Coronary artery (tissue), 2 donors: ENCODE measurements around the gene STK36.

Source experiments
- DNase-seq: peaks from one replicate; pipeline ENCODE4 v3.0.0-alpha.2; 2017; ENCODE audit warnings: low spot score
- H3K27ac ChIP-seq, 2 donors: fragments of 200-600 bp; sonication (generic); one replicate each; pipeline ENCODE4 v1.5.1; 2016 to 2019
- H3K4me3 ChIP-seq: fragments of 200-600 bp; sonication (generic); 2 replicates; pipeline ENCODE4 v1.5.1; 2016; ENCODE audit warnings: mild to moderate bottlenecking, moderate library complexity
- CTCF ChIP-seq: fragments of 200-600 bp; sonication (generic); IDR thresholded peaks from one replicate; pipeline ENCODE4 v1.5.1; 2019; ENCODE audit warnings: antibody characterized with exemption

STK36 gene

GRCh38 chr2:218659988-218660358, 11.9 kb upstream of the STK36 start:
- DNase-seq: no peak
- Histone ChIP-seq H3K27ac (peak overlapping the region in 1 of 2 donors; percentile 80), H3K4me3 (peak overlapping the region; percentile 91)
- no peak for TF ChIP-seq CTCF

- H3K27ac ChIP-seq: no peak overlapping the region
- H3K4me3 ChIP-seq: no peak overlapping the region
- no peak for TF ChIP-seq CTCF
- DNase-seq: no peak
Measured at GRCh38 chr2:218662377-218662776, 9.5 kb upstream of the STK36 start.

GRCh38 chr2:218662827-218663226, 9.1 kb upstream of the STK36 start:
- no peak overlapping the region for H3K4me3 ChIP-seq
- TF ChIP-seq CTCF: no peak
- DNase-seq: no peak
- no peak overlapping the region for H3K27ac ChIP-seq

GRCh38 chr2:218663901-218664300, 8.0 kb upstream of the STK36 start:
- no peak overlapping the region for H3K4me3 ChIP-seq

GRCh38 chr2:218664653-218665052, 7.2 kb upstream of the STK36 start:
- no peak for TF ChIP-seq CTCF
- H3K4me3 ChIP-seq: no peak overlapping the region
- DNase-seq: no peak
- no peak overlapping the region for H3K27ac ChIP-seq

More at GRCh38 chr2:218663901-218664300, 8.0 kb upstream of the STK36 start:
- TF ChIP-seq CTCF: no peak
- no peak for DNase-seq
- no peak overlapping the region for H3K27ac ChIP-seq

- no peak for TF ChIP-seq CTCF
- H3K27ac ChIP-seq: peak overlapping the region; percentile 35 to 84
- H3K4me3 ChIP-seq: peak overlapping the region; percentile 84
- no peak for DNase-seq
Measured at GRCh38 chr2:218671097-218671653, 711 bp upstream of the STK36 start.

GRCh38 chr2:218679119-218679518, 7.2 kb downstream of the STK36 start:
- no peak for DNase-seq
- TF ChIP-seq CTCF: no peak
- Histone ChIP-seq H3K27ac (no peak overlapping the region), H3K4me3 (no peak overlapping the region)
